GM18499 (cell line): ENCODE results near the gene PCLO.
"Not testable (repeated sequence)": the region's sequence is repeated elsewhere in the genome, so short reads cannot be mapped to it uniquely, and the experiment has no call there.

Source experiments
- ATAC-seq: cut with Tn5 transposase; IDR thresholded peaks from one replicate; pipeline ENCODE4 v1.9.1; 2021; ENCODE audit warnings: moderate number of reproducible peaks; ENCODE audit not compliant: insufficient read depth, unreplicated experiment

The PCLO gene

DNA sequence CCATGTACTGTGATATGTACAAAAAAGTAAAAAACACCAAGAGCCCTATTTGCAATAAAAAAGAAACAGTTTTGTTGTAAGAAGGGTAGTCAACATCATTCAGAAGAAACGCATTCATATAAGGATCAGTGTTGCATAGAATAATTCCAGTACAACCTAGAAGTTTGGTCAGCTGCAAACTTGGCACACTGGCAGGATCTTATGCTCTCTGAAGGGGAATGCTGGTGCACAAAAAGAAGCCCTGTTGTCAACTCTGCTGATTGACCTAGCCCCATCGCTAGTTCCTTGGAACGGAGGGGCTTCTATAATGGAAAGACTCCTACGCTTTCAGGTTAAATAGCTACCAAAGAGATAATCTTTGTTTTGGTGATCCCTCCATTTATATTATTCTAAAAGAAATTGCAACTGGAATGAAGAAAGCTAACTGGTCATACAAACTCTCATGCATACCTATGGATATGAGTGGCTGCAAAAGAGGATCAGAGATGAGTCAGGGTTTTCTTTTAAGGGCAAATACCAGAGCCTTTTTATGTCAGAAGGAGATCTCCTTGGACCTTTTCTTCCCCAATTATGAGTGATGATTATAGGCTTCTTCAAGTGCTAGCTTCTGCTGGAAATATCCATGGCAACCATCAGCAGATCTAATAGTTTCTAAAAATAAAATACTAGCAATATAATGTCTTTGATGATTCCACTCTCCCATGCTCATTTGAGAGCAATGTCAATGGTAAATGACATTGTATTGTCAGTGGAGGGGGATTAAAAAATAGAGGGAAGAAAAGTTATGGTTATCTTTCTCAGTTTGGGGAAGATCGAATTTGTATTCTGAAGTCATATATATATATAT, 406.8 kb downstream of the PCLO start:
- no peak for ATAC-seq

DNA sequence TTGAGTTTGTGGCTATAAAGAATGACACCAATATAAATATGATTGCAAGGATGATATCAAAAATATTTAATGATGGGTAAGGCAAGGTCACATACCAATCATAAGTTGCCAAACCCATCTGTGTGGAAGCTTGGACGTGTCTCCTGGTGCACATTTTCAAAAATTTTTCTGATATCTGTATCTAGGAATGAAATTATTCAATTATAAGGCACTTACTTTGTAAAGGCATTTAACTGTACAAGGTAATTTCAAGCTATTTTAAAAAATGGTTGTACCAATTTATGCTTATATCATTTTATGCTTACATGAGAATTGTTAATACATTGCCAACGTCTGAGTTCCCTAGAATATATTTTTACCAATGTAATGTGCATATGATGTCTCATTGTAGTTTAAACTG, 412.7 kb downstream of the PCLO start:
- no peak for ATAC-seq

DNA sequence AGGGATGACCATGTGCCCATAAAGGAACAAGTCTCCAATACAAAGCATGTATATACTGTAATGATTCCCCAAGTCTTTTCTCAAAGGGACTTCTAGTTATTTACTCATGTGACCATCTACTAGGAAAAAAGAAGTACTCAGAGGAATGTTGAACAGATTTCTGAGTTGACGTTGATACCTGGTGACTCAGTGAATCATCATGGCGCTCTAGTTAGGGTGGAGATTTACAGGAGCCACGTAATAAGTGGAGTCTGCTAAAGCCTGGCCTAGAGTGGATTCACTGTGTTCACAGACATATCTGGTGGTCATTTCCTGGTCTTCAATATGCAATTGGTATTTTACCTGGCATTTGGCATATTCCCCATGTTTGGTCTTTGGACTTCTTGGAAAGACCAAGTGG, 416.9 kb downstream of the PCLO start:
- no peak for ATAC-seq

DNA sequence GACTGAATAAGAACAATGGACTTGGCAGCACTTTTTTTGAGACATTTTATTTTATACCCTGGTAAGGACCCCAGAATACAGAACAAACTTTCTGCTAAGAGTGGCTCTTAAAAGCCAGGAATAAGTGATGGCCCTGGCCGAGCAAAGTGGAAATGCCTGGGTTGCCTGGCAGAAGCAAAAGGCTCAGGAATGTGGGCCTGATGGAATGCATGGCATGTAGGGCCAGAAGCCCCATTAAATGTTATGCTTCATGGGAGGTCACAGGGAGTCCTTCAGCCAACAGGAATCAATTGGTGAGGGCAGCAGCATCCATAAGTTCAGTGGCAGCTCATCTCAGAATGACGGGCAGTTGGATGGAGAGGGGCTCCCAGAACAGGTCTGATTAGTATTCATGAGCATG, 417.6 kb downstream of the PCLO start:
- no peak for ATAC-seq

DNA sequence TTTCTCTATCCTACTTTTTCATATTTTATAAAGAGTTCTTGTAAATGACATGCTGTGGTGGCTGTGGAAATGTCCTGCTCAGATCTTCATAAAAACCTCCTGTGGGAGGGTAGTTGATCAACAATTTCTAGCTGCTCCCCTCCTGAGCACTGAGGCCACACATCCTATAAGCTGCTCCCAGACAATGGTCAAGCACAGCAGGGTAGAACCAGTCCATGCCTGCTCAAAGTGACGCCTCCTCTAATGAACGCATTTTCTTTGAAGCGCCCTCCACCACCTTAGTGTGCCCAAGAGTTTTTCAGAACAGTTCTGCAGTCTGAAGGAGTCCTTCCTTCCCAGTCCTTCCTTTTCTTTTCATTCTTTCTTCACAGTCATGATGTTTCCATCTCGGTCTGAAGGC, 420.5 kb downstream of the PCLO start:
- no peak for ATAC-seq

DNA sequence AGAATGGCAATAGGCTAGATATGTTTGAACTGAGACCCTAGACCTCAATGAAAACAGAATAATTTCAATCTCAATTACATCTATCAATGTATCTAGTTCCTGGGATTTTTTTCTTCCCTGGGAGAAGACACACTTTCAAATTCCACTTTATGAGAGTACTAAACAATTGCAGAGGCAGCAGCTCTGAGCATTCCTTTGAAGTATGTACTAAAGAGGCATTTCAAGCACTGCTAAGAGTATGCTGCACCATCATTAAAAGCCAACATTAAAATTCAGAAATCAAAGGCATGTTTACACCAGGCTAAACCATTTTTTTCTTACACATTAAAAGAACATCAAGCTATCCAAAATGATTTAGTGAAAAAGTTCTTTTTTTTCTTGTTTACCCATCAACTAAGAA, 421.2 kb downstream of the PCLO start:
- ATAC-seq = no peak

DNA sequence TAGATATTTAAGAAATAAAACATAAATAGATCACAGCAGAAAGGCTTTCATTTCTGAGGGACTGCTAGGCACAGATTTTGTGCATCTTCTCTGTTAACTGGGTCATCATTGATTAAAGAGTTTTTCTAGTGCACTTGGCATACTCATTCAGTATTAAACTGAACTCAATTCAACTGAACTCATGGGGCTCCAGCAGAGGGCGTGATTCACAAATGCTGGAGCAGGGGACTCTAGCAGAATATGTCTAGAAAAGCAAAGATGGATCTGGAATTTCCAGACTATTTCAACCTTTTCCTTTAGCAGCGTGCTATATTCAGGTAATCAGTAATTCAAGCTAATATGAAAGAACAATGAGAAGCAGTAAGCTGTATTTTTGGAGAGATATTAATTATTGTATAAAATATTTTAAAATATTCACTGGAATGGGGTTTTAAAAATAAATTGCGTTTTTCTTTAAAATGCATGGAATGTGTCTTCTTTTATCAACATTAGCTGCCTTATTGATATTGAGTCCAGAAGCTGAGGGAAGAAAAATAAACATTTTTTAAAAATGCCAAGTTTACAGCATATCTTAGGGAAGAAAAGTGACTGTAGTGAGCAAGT, 422.3 kb downstream of the PCLO start:
- no peak for ATAC-seq

DNA sequence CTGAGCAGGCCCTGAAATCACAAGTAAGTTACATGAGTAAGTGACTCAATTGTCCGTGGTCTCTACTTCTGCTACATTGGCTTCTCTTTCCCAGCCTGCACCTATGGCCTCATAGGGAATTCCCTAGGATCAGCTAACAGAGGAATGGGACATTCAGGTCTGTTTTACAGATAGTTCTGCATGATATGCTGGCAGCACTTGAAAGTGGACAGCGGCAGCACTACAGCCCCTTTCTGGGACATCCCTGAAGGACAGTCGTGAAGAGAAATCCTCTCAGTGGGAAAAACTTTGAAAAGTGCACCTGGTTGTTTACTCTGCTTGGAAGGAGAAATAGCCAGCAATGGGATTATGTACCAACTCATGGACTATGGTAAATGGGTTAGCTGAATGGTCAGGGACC, 426.1 kb downstream of the PCLO start:
- ATAC-seq = no peak

DNA sequence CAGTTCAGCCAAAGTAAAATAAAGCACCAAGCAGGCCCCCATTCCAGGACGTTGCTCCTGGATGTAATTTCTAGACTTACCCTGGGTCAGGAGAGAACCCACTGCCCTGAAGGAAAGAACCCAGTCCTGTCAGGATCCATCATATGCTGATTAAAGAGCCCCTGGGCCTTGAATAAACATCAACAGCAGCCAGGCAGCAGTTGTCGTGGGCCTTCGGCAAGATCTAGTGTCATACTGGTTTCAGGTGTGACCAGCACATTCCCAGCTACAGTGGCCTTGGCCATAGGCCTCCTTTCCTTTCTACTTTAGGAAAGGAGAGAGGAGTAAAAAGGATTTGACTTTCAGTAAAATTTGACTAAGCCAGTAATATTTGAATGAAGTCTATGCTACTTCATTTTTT, 430.0 kb downstream of the PCLO start:
- no peak for ATAC-seq

DNA sequence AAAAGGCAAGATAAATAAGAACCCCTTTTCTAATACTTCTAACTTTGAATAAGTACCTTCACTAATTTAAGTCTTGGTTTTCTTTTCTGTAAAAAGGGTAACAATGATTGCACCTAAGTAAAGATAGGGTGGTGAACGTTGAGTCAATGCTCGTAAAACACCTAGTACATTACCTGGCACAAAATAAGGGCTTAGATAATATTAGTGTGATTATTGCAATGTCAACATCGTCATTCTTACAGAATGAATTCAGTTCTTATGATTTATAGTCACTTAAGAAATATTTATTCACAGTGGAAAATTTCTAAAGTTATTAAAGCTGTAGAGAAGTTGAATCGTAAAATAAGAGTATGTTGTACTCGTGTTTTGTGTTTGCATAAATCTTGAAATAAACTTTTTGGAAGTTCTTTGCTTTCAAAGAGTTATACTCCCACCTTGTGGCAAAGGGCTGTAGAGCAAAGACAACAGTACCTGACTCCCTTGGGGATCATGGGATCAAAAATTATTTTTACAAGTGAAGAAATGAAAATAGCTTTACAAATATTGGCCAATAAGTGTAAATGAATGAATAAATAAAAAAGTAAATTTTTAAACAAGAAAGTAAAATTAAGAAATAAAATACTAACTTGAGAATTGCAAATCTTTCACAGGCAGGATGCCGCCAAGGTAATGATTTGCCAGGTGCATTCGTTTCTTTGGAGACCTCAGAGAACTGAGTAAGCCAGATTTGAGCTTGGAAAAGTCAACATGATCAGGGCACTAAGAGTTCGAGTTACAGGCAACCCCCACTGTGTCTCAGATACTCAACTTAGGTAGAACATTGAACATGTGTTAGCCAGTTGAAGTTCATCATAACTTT, 433.3 kb downstream of the PCLO start:
- no peak for ATAC-seq

DNA sequence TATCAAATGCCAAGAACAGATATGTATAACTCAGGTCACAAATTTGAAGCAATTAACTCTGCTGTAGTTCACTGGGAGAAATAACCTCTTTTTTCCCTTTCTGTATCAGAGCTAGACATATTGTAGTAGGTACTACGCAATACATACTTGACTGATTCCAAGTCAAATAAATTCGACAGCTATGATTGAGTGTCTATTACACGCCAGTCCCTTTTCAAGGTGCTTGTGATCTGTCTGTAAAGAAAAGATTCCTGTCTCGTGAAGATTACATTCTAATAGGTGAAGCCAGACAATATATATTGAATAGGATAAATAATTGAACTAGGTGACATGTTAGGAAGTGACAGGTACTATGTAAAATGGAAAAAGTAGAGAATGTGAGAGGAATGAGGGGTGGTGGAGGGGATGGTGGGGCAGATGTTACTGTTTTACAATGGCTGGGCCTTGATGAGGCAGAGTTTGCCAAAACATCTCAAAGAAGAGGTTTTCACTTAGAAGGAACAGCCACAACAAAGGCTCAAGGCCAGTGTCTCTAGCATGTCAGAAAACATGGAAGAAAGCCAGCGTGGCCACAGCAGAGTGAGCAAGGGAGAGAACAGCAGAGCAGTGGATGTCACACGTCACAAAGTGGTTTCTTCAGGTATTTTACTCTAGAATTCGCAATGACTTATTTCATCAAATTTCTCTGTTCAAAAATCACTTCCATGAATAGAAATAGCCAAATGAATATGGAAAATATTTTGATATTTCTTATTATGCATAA, 436.5 kb downstream of the PCLO start:
- ATAC-seq = no peak

DNA sequence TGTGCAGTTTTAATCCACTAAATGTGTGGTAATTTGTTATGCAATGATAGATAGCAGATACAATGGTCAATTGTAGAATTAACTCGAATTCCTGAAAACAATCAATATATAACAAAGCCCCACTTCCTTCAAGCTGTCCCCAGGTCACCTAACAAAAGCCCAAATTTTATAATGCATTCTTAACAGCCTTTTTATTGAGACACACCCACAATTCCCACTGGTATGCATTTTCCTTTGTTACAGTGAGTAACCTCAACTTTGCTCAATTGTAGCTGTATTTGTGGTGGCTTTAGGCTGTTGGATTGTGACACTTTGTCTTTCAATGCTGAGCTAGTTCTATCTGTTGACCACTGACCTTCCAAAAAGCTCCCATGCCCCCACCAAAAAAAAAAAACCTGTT, 439.3 kb downstream of the PCLO start:
- no peak for ATAC-seq

DNA sequence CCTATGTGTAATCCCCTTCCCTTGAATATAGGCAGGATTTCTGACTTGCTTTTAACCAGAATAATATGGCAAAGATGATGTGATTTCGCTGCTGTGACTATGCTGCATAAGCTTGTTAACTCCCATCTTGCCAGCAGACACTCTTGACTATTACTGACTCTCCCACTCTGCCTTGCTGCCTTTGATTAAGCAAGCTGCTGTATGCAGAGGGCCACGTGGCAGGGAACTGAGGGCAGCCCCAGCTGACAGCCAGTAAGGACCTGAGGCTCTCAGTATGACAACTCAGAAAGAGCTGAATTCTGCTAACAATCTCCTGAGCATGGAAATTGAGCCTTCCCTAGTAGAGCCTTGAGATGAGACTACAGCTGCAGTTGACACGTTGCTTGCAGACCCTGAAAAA, 439.7 kb downstream of the PCLO start:
- no peak for ATAC-seq

DNA sequence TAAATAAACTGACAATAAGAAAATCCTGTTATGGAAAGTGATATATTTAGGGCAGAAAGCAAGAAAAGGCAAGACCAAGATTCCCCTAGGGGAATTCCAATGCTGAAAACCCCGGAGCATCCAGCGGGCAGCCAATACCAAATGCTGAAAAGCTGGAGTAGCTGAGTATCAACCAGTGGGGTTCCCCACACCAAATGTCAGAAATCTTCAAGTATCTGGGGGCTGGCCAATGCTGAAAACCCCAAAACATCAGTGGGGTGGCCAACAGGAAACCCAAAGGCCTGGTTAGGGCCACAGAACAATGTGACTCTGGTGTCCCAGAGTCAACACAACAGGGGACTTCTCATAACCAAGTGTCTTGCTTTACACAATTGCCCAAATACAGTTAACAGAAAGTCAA, 447.3 kb downstream of the PCLO start:
- no peak for ATAC-seq

DNA sequence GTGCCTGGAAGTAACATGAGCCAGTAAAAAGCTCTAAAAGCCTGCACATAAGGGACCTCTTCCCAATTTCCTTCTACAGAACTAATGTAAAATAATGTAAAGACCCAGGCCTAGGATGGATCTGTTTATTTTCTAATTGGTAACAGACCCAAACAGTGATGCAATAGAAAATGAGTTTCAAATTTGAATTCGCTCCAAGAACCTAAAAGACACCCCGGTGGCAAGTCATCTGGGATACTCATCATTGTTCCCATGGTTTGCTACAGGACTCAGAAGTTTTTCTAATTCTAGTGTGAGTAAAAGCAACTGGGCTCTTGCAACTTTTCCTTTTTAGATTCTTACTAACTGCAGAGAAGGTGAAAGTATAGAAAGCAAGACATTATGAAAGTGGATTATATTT, 447.8 kb downstream of the PCLO start:
- no peak for ATAC-seq

DNA sequence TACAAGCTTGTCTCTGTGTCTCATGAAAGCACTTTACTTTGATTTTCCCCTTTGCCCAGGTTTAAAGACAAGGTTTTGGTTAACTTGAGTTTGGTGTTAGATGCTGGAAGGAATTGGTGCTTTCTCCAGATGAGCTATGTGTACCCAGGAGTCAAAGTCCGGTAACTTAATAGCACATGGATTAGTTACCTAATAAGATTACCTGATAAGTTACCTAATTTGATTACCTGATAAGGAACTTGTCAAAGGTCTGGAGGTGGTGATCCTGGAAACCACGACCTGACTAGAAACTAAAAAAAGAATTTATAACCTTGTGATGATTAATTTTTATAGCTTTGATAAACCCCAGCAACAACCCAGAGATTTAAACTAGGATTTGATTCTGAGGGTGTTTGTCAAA, 449.2 kb downstream of the PCLO start:
- ATAC-seq = no peak

DNA sequence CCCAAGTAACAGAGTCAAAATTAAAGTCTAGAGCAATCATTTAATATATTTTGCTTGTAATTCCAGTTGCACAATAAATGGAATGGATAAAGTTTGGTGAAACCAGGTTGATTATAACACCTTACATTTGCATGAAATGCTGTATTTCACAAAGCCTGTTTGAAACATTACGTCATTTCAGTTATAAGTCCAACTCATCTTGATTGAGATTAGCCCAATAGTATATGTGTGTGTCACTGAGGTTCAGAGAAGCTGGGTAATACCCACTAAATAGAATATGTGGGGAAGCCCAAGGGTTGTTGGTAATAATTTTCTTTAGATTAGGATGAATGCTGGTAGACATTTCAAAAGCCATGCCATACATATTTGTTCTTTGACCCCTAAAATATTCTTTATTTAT, 456.3 kb downstream of the PCLO start:
- not testable (repeated sequence) for ATAC-seq

DNA sequence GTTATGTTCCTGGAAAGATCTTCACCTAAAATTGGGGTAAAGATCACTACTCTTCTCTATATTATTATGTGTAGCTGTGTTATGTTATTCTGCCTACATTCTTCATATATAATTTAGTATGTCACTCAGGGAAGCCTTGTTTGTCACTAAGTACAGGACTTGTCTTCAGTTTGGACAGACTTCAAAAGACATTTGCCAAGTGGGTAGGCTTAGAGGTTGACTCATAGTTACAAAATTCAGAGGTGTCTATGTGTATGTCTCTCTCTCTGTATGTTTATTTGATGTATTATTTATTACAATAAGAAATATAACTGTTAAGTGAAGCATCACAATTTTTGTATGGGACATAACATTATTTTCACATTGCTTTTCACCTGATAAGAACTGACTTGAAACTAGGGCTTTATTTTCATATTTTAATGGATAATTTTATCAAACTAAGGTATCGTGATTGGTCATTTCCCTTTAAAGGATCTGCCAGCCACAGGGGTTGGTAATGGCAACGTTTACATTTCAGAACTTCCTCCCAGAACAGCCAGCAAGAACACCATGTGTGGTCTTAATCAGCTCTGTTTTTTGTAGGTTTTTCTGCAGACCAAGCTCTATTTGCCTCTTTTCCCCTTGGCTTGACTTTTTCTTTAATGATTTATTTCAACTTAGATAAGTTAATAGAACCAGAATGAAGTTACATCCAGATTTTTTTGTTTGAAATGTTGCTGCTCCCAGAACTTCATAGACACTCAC, 457.0 kb downstream of the PCLO start:
- no peak for ATAC-seq

DNA sequence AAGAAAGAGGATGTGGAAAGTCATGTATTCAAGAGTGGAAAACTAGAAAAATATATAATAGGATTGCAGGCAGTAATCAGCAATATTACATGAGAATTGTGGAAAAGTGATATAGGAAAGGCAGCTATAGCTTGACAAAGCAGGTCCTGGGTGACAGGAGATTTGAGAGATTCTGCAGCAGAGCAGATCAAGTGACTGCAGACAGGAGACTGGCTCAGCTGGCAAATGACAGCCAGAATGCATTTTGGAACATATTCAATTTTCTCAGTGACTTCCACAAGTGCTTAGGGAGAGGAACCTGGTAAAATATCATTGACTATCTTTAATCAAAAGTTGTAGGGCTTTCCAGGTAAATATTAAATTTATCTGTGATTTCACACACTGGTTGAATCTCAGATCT, 458.6 kb downstream of the PCLO start:
- no peak for ATAC-seq
